Measurements from ENCODE around the gene CTIF.

Gene CTIF

GRCh38 chr18:48552130-48552529 lies 13.3 kb downstream of the CTIF start:
- no peak for DNase-seq

- no peak for DNase-seq
Measured at GRCh38 chr18:48553236-48553635, 14.4 kb downstream of the CTIF start.

GRCh38 chr18:48554610-48555400 lies 16.0 kb downstream of the CTIF start:
- no peak for DNase-seq

GRCh38 chr18:48555465-48555995 lies 16.7 kb downstream of the CTIF start:
- DNase-seq, result no peak

- DNase-seq, result no peak
Measured at GRCh38 chr18:48557640-48558174, 18.9 kb downstream of the CTIF start.

- no peak for DNase-seq
Measured at GRCh38 chr18:48558248-48558647, 19.4 kb downstream of the CTIF start.

GRCh38 chr18:48560491-48560890 lies 21.7 kb downstream of the CTIF start:
- no peak for DNase-seq

- no peak for DNase-seq
Measured at GRCh38 chr18:48562075-48562474, 23.2 kb downstream of the CTIF start.

GRCh38 chr18:48563027-48563426 lies 24.2 kb downstream of the CTIF start:
- no peak for DNase-seq

GRCh38 chr18:48564139-48564538 lies 25.3 kb downstream of the CTIF start:
- no peak for DNase-seq

- DNase-seq, result no peak
Measured at GRCh38 chr18:48565105-48565504, 26.3 kb downstream of the CTIF start.

- no peak for DNase-seq
Measured at GRCh38 chr18:48566589-48566988, 27.8 kb downstream of the CTIF start.

GRCh38 chr18:48567388-48567787 lies 28.6 kb downstream of the CTIF start:
- no peak for DNase-seq

GRCh38 chr18:48569139-48569914 lies 30.5 kb downstream of the CTIF start:
- DNase-seq, result no peak

- no peak for DNase-seq
Measured at GRCh38 chr18:48569915-48570264, 31.1 kb downstream of the CTIF start.

GRCh38 chr18:48570313-48570712 lies 31.5 kb downstream of the CTIF start:
- DNase-seq, result no peak

GRCh38 chr18:48571639-48572384 lies 33.0 kb downstream of the CTIF start:
- DNase-seq, result no peak

GRCh38 chr18:48572402-48573126 lies 33.7 kb downstream of the CTIF start:
- no peak for DNase-seq

- DNase-seq, result no peak
Measured at GRCh38 chr18:48573632-48574283, 34.9 kb downstream of the CTIF start.

GRCh38 chr18:48574667-48575300 lies 36.0 kb downstream of the CTIF start:
- DNase-seq, result no peak

GRCh38 chr18:48575301-48575657 lies 36.4 kb downstream of the CTIF start:
- no peak for DNase-seq

All from activated naive CD4-positive, alpha-beta T cell treated with anti-CD3 and anti-CD28 coated beads, Interleukin-2, amount 50 U/mL, for 16 hours (primary cell).